M059J (cell line): ENCODE results near the gene ATP2C2. TPM values are rescaled to one million over a fixed set of nuclear protein-coding genes. Genes with fewer than 3 reads are reported as not detected.
"Not testable (repeated sequence)": the region's sequence is repeated elsewhere in the genome, so short reads cannot be mapped to it uniquely, and the experiment has no call there.

Experiments used
- DNase-seq: peaks from one replicate; pipeline ENCODE4 v3.0.0-alpha.2; 2012; ENCODE audit warnings: low read depth
- total RNA-seq: library from RNA; depleted of rRNA; stranded (reverse); fragments of >200 nt; shearing (Covaris generic); gene quantifications from 2 replicates; pipeline ENCODE4 v1.2.3, GENCODE V29; 2014

Gene ATP2C2
- total RNA-seq, 1 experiment from 2014 or later: 0.07 TPM

- no peak for DNase-seq
Observed at GRCh38 chr16:84340325-84341040, 27.9 kb upstream of the ATP2C2 start.

GRCh38 chr16:84341528-84342295 is 26.6 kb upstream of the ATP2C2 start:
- DNase-seq: no peak

GRCh38 chr16:84343800-84344199 is 24.5 kb upstream of the ATP2C2 start:
- DNase-seq: not testable (repeated sequence)

- no peak for DNase-seq
Observed at GRCh38 chr16:84344781-84345180, 23.6 kb upstream of the ATP2C2 start.

- DNase-seq: no peak
Observed at GRCh38 chr16:84347161-84347560, 21.2 kb upstream of the ATP2C2 start.

- DNase-seq: no peak
Observed at GRCh38 chr16:84348386-84348888, 19.9 kb upstream of the ATP2C2 start.

GRCh38 chr16:84349862-84350684 is 18.3 kb upstream of the ATP2C2 start:
- DNase-seq: no peak

- no peak for DNase-seq
Observed at GRCh38 chr16:84350685-84351400, 17.5 kb upstream of the ATP2C2 start.

- DNase-seq: no peak
Observed at GRCh38 chr16:84351630-84352029, 16.7 kb upstream of the ATP2C2 start.

- no peak for DNase-seq
Observed at GRCh38 chr16:84354306-84354705, 14.0 kb upstream of the ATP2C2 start.

GRCh38 chr16:84355149-84355548 is 13.2 kb upstream of the ATP2C2 start:
- DNase-seq: no peak

GRCh38 chr16:84356176-84356575 is 12.2 kb upstream of the ATP2C2 start:
- no peak for DNase-seq

- DNase-seq: peak; percentile 88
Observed at GRCh38 chr16:84356591-84357116, 11.7 kb upstream of the ATP2C2 start.

GRCh38 chr16:84357191-84357651 is 11.1 kb upstream of the ATP2C2 start:
- DNase-seq: peak; percentile 88

- DNase-seq: no peak
Observed at GRCh38 chr16:84358601-84359295, 9.6 kb upstream of the ATP2C2 start.

GRCh38 chr16:84359326-84359725 is 9.0 kb upstream of the ATP2C2 start:
- DNase-seq: no peak

- DNase-seq: peak; percentile 79
Observed at GRCh38 chr16:84360170-84360569, 8.2 kb upstream of the ATP2C2 start.

- DNase-seq: no peak
Observed at GRCh38 chr16:84360748-84361147, 7.6 kb upstream of the ATP2C2 start.

- DNase-seq: no peak
Observed at GRCh38 chr16:84361546-84361945, 6.8 kb upstream of the ATP2C2 start.

- no peak for DNase-seq
Observed at GRCh38 chr16:84362471-84362941, 5.8 kb upstream of the ATP2C2 start.
